Mesendoderm (in vitro differentiated cells): Measurements from ENCODE around the gene RRAS2.

Experiments
- DNase-seq: peaks from one replicate; pipeline ENCODE4 v3.0.0; 2013
- H2AK5ac ChIP-seq: 2 replicates; pipeline ENCODE4 v1.6.1; 2013; ENCODE audit warnings: low read length, inconsistent platforms
- H2BK120ac ChIP-seq: 2 replicates; pipeline ENCODE4 v1.6.1; 2013; ENCODE audit warnings: low read depth, mild to moderate bottlenecking, low read length, moderate library complexity, mixed read lengths
- H2BK15ac ChIP-seq: replicated peaks from 2 replicates; pipeline ENCODE4 v1.6.1; 2013; ENCODE audit warnings: low read depth, mild to moderate bottlenecking, moderate library complexity
- H2BK5ac ChIP-seq: 2 replicates; pipeline ENCODE4 v1.6.1; 2013; ENCODE audit warnings: low read length, inconsistent platforms
- H3K18ac ChIP-seq: 2 replicates; pipeline ENCODE4 v1.6.1; 2013; ENCODE audit warnings: mild to moderate bottlenecking, low read length, mixed read lengths
- H3K23ac ChIP-seq: one replicate; pipeline ENCODE4 v1.6.1; 2013; ENCODE audit warnings: low read length
- H3K27ac ChIP-seq: 2 replicates; pipeline ENCODE4 v1.5.1; 2013; ENCODE audit warnings: low read depth, mild to moderate bottlenecking, inconsistent platforms, low read length, moderate library complexity
- H3K27me3 ChIP-seq: 2 replicates; pipeline ENCODE4 v1.6.1; 2013; ENCODE audit warnings: low read length, control low read depth, mild to moderate bottlenecking, inconsistent platforms; ENCODE audit not compliant: insufficient read depth, poor library complexity
- H3K36me3 ChIP-seq: 2 replicates; pipeline ENCODE4 v1.6.1; 2013; ENCODE audit warnings: low read length, inconsistent platforms; ENCODE audit not compliant: control insufficient read depth, insufficient read depth
- H3K4ac ChIP-seq: one replicate; pipeline ENCODE4 v1.6.1; 2013; ENCODE audit warnings: low read depth, mild to moderate bottlenecking, low read length, moderate library complexity
- H3K4me1 ChIP-seq: 2 replicates; pipeline ENCODE4 v1.6.1; 2013; ENCODE audit warnings: low read depth, low read length, inconsistent platforms; ENCODE audit not compliant: control insufficient read depth
- H3K4me2 ChIP-seq: 2 replicates; pipeline ENCODE4 v1.6.1; 2013; ENCODE audit warnings: low read length
- H3K4me3 ChIP-seq: 2 replicates; pipeline ENCODE4 v1.5.1; 2013; ENCODE audit warnings: mild to moderate bottlenecking, low read length
- H3K56ac ChIP-seq: one replicate; pipeline ENCODE4 v1.6.1; 2013; ENCODE audit warnings: low read length
- H3K79me1 ChIP-seq: 2 replicates; pipeline ENCODE4 v1.6.1; 2013; ENCODE audit warnings: low read length, inconsistent platforms
- H3K79me2 ChIP-seq: 2 replicates; pipeline ENCODE4 v1.6.1; 2013; ENCODE audit warnings: mild to moderate bottlenecking, low read length; ENCODE audit not compliant: control insufficient read depth, insufficient read depth
- H3K9ac ChIP-seq: 2 replicates; pipeline ENCODE4 v1.6.1; 2013; ENCODE audit warnings: low read length, inconsistent platforms
- H4K5ac ChIP-seq: one replicate; pipeline ENCODE4 v1.6.1; 2013; ENCODE audit warnings: low read length
- H4K8ac ChIP-seq: one replicate; pipeline ENCODE4 v1.6.1; 2013; ENCODE audit warnings: low read depth, mild to moderate bottlenecking, control low read depth, low read length, moderate library complexity
- WGBS: extraction: QIAGEN DNeasy Blood & Tissue Kit; methylation state at CpG from one replicate; pipeline ENCODE4 v1.1.7; 2013; ENCODE audit warnings: low lambda C conversion rate, missing lambda C conversion rate; ENCODE audit not compliant: insufficient coverage; ENCODE audit errors: extremely low coverage; 5-methylcytosine and 5-hydroxymethylcytosine counted together

RRAS2 gene

GRCh38 chr11:14240951-14241350 lies 118.0 kb downstream of the RRAS2 start:
- H3K56ac ChIP-seq = no peak overlapping the region
- no peak overlapping the region for H3K18ac ChIP-seq
- H3K4me2 ChIP-seq = no peak overlapping the region
- no peak overlapping the region for H2BK15ac ChIP-seq
- no peaks in the 10 kb centered on the region for H3K36me3 ChIP-seq
- 100% methylated on average over 2 of the region's 4 CpGs for WGBS
- no peak overlapping the region for H3K9ac ChIP-seq
- H2AK5ac ChIP-seq = no peak overlapping the region
- DNase-seq = no peak
- no peaks in the 10 kb centered on the region for H3K79me2 ChIP-seq
- no peak overlapping the region for H2BK120ac ChIP-seq
- no peak overlapping the region for H3K4me3 ChIP-seq
- no peak overlapping the region for H3K4ac ChIP-seq
- H3K79me1 ChIP-seq = no peaks in the 10 kb centered on the region
- H4K8ac ChIP-seq = no peak overlapping the region
- no peak overlapping the region for H3K27ac ChIP-seq
- H4K5ac ChIP-seq = no peak overlapping the region
- no peak overlapping the region for H2BK5ac ChIP-seq
- H3K23ac ChIP-seq = no peak overlapping the region
- peaks cover 2% of the 10 kb centered on the region for H3K4me1 ChIP-seq
- H3K27me3 ChIP-seq = no peaks in the 10 kb centered on the region

- no peak overlapping the region for H3K4ac ChIP-seq
These were observed 118.8 kb downstream of the RRAS2 start for GRCh38 chr11:14240221-14240620.

GRCh38 chr11:14237444-14237961 lies 121.5 kb downstream of the RRAS2 start:
- Histone ChIP-seq H3K56ac (no peak overlapping the region), H3K4me2 (no peak overlapping the region), H3K4ac (no peak overlapping the region), H2BK15ac (no peak overlapping the region), H3K23ac (no peak overlapping the region), H2BK120ac (no peak overlapping the region), H4K8ac (no peak overlapping the region), H3K27ac (no peak overlapping the region), H2BK5ac (no peak overlapping the region), H2AK5ac (no peak overlapping the region), H3K36me3 (no peaks in the 10 kb centered on the region), H3K9ac (no peak overlapping the region), H3K79me1 (no peaks in the 10 kb centered on the region), H3K79me2 (no peaks in the 10 kb centered on the region), H4K5ac (no peak overlapping the region), H3K4me3 (no peak overlapping the region), H3K27me3 (no peaks in the 10 kb centered on the region), H3K4me1 (no peaks in the 10 kb centered on the region), H3K18ac (no peak overlapping the region)
- DNase-seq = no peak
- no CpG with 5 or more reads among the region's 9 CpGs for WGBS

More at GRCh38 chr11:14240221-14240620, 118.8 kb downstream of the RRAS2 start:
- Histone ChIP-seq H3K56ac (no peak overlapping the region), H2AK5ac (no peak overlapping the region), H3K27me3 (no peaks in the 10 kb centered on the region), H3K4me1 (peaks cover 2% of the 10 kb centered on the region), H4K8ac (no peak overlapping the region), H2BK5ac (no peak overlapping the region), H3K79me1 (no peaks in the 10 kb centered on the region), H3K36me3 (no peaks in the 10 kb centered on the region), H3K9ac (no peak overlapping the region), H2BK120ac (no peak overlapping the region), H3K18ac (no peak overlapping the region), H4K5ac (no peak overlapping the region), H2BK15ac (no peak overlapping the region), H3K27ac (no peak overlapping the region), H3K4me3 (no peak overlapping the region), H3K23ac (no peak overlapping the region), H3K4me2 (no peak overlapping the region), H3K79me2 (no peaks in the 10 kb centered on the region)
- no peak for DNase-seq

- Histone ChIP-seq H3K4me3 (no peak overlapping the region), H2AK5ac (no peak overlapping the region), H2BK15ac (no peak overlapping the region), H3K4me2 (no peak overlapping the region), H3K4ac (no peak overlapping the region), H3K9ac (no peak overlapping the region), H4K5ac (no peak overlapping the region), H3K79me1 (no peaks in the 10 kb centered on the region), H3K18ac (no peak overlapping the region), H3K4me1 (no peaks in the 10 kb centered on the region), H2BK5ac (no peak overlapping the region), H4K8ac (no peak overlapping the region), H3K27me3 (no peaks in the 10 kb centered on the region), H3K23ac (no peak overlapping the region), H3K27ac (no peak overlapping the region), H2BK120ac (no peak overlapping the region), H3K56ac (no peak overlapping the region), H3K79me2 (no peaks in the 10 kb centered on the region), H3K36me3 (no peaks in the 10 kb centered on the region)
- no peak for DNase-seq
- no CpG with 5 or more reads among the region's 1 CpG for WGBS
These were observed 123.3 kb downstream of the RRAS2 start for GRCh38 chr11:14235701-14236100.

GRCh38 chr11:14234446-14234845 lies 124.5 kb downstream of the RRAS2 start:
- Histone ChIP-seq H3K9ac (no peak overlapping the region), H3K4me2 (no peak overlapping the region), H4K8ac (no peak overlapping the region), H2BK15ac (no peak overlapping the region), H3K23ac (no peak overlapping the region), H3K56ac (no peak overlapping the region), H2BK5ac (no peak overlapping the region), H3K4ac (no peak overlapping the region), H3K27ac (no peak overlapping the region), H3K4me3 (no peak overlapping the region), H3K18ac (no peak overlapping the region), H3K27me3 (no peaks in the 10 kb centered on the region), H2BK120ac (no peak overlapping the region), H2AK5ac (no peak overlapping the region), H3K79me1 (no peaks in the 10 kb centered on the region), H3K79me2 (no peaks in the 10 kb centered on the region), H3K36me3 (no peaks in the 10 kb centered on the region), H4K5ac (no peak overlapping the region), H3K4me1 (peaks cover 2% of the 10 kb centered on the region)
- WGBS = no CpG with 5 or more reads among the region's 6 CpGs
- no peak for DNase-seq

- Histone ChIP-seq H2BK15ac (no peak overlapping the region), H3K4ac (no peak overlapping the region), H3K27me3 (no peaks in the 10 kb centered on the region), H3K9ac (no peak overlapping the region), H2BK5ac (no peak overlapping the region), H3K23ac (no peak overlapping the region), H3K18ac (no peak overlapping the region), H3K4me3 (no peak overlapping the region), H3K27ac (no peak overlapping the region), H3K4me2 (no peak overlapping the region), H3K36me3 (no peaks in the 10 kb centered on the region), H4K8ac (no peak overlapping the region), H4K5ac (no peak overlapping the region), H2BK120ac (no peak overlapping the region), H3K56ac (no peak overlapping the region), H3K79me2 (no peaks in the 10 kb centered on the region), H3K79me1 (no peaks in the 10 kb centered on the region), H2AK5ac (no peak overlapping the region), H3K4me1 (peaks cover 5% of the 10 kb centered on the region)
- no CpG with 5 or more reads among the region's 6 CpGs for WGBS
- DNase-seq = peak; percentile 49
These were observed 126.3 kb downstream of the RRAS2 start for GRCh38 chr11:14232652-14233051.
